Psoas muscle (tissue), 8 donors: Measurements from ENCODE around the gene COX7A2L. TPM values are rescaled to one million over a fixed set of nuclear protein-coding genes. Genes with fewer than 3 reads are reported as not detected.
A peak's percentile ranks its signal among the peaks of the same experiment; 100 is the strongest.

ENCODE experiments used
- ATAC-seq, 4 donors: fragments of 200-7000 bp; cut with Tn5 transposase; one replicate each; pipeline ENCODE4 v1.9.1; 2020; ENCODE audit warnings: moderate library complexity in 3 of 4, mild to moderate bottlenecking in 2 of 4
- DNase-seq, 2 donors: peaks; one replicate each; pipeline ENCODE4 v3.0.0-alpha.2; 2020
- H3K27ac ChIP-seq: fragments of 200-600 bp; one replicate; pipeline ENCODE4 v1.8.0; 2022
- H3K27me3 ChIP-seq, 3 donors: fragments of 200-600 bp in 1 of 3; one replicate each; pipeline versions ENCODE4 v1.6.1 to v1.8.0; 2013 to 2022; ENCODE audit warnings: low read length in 2 of 3, mild to moderate bottlenecking in 2 of 3, moderate library complexity in 1 of 3; ENCODE audit not compliant: insufficient read depth in 3 of 3
- H3K36me3 ChIP-seq, 2 donors: fragments of 200-600 bp in 1 of 2; one replicate each; pipeline versions ENCODE4 v1.6.1 to v1.8.0; 2013 to 2022; ENCODE audit warnings: low read depth in 1 of 2, mild to moderate bottlenecking in 1 of 2, moderate library complexity in 1 of 2; ENCODE audit not compliant: insufficient read depth in 1 of 2
- H3K4me1 ChIP-seq: fragments of 200-600 bp; one replicate; pipeline ENCODE4 v1.8.0; 2022
- H3K4me3 ChIP-seq: fragments of 200-600 bp; one replicate; pipeline ENCODE4 v1.8.0; 2022; ENCODE audit warnings: mild to moderate bottlenecking
- H3K9me3 ChIP-seq: fragments of 200-600 bp; one replicate; pipeline ENCODE4 v1.8.0; 2022
- WGBS, 3 donors: extraction: QIAGEN DNeasy Blood & Tissue Kit; methylation state at CpG; one replicate each; pipeline versions ENCODE4 v1.1.6 to v1.1.7; 2013; 5-methylcytosine and 5-hydroxymethylcytosine counted together
- intact Hi-C, 2 donors: fragments of 100-400 bp; cut with DNase I; formaldehyde crosslinking; loops; one replicate each; pipeline versions ENCODE4 v1.11.0 to v1.14.2; 2022
- long read RNA-seq, 2 donors: library from polyadenylated mRNA; unstranded; transcript quantifications; one replicate each; pipeline ENCODE4 v2.0.0, GENCODE V29; 2021
- polyA plus RNA-seq, 3 donors: library from polyadenylated mRNA; stranded (reverse); fragments of 200-250 nt; gene quantifications; one replicate each; pipeline ENCODE4 v1.2.3, GENCODE V29; 2013
- total RNA-seq, 4 donors: library from RNA; stranded (reverse); fragmentation: NEBNext Ultra II Directional in 2 of 4; extraction: Animal tissue kit (Norgen Biotek cat#: 25700) in 2 of 4; gene quantifications; one replicate each; pipeline versions ENCODE4 v1.2.1 to v1.2.4, GENCODE V29; 2021 to 2023
- TF ChIP-seq, protein P1 (sequence below): fragments of 200-600 bp; IDR thresholded peaks from one replicate; pipeline ENCODE4 v1.8.0; 2022; ENCODE audit warnings: antibody characterized with exemption
- donor health status: healthy with polysubstance abuse.
- donor health status: DM: no; HTN: no; CAD: no; lungs with moderate emphysema.
- donor health status: Bipolar disorder and iron deficiency.
- donor health status: healthy.
- donor health status: DM: yes; HTN: yes; CAD: no.
- donor health status: DM: no; HTN: no; CAD: no.
- donor health status: DM: no; HTN: no; CAD: no.
- donor health status: DM: yes; HTN: yes; CAD: no.

Gene COX7A2L, protein sequence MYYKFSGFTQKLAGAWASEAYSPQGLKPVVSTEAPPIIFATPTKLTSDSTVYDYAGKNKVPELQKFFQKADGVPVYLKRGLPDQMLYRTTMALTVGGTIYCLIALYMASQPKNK
- 10 to 100 TPM; 58.1 to 85.0 (median 62.4) TPM for total RNA-seq
- 100 to 1,000 TPM in 1 of 3 donors, 10 to 100 TPM in 2; 75.4 to 176 (median 93.3) TPM for polyA plus RNA-seq
- long read RNA-seq, donor 1, transcript COX7A2L-201 (3 exons, 1,112 nt): major isoform, 46 of 49 reads
- long read RNA-seq, donor 1, partial matches to known transcripts: 0 of 49 reads
- long read RNA-seq, donor 1, other reads (novel, unspliced or antisense): 2 of 49 reads
- long read RNA-seq, donor 2, transcript COX7A2L-201 (3 exons, 1,112 nt): major isoform, 106 of 107 reads
- long read RNA-seq, donor 2, partial matches to known transcripts: 0 of 107 reads
- long read RNA-seq, donor 2, other reads (novel, unspliced or antisense): 1 of 107 reads

DNA sequence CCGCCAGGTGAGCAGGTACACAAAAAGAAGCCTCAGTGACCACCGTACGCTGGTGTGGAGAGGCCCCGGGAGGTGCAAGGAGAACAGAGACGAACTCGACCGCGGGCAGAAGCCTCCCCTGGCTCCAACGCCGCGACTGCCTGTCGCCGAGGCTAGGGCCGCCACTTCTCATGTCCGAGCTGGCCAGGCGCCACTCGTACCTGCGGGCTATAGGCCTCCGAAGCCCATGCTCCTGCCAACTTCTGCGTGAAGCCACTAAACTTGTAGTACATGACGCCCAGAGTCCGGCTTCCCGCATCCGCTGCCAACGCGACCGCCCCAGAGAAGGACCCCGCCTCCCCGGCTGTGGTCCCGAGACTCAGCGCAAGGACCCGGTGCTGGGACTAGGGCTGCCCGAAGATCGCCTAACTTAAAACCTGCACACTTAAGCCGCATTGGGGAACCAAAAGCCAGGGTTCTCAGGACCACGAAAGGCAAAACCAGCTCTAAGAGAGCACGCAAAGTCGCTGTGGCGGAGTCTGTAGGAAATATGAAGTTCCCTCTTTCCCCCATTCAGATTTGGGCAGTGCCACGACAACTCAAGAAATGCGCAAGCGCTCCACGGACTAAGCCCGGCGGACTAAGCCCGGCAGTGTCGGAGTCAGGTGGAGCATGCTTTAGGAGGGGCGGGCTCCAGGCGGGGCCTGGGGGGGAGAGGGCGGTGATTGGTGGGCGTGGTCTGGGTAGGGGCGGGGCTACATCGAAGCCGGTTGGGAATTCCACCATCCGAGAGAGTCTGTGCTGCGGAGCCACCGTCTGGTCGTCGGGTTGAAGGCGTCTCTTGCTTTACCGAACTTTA lies at the start of gene COX7A2L:
TSS of gene COX7A2L (minus strand) at position 328 of the 838 bp plus-strand sequence. CDS start at position 272, 56 bp downstream.
- intact Hi-C loops: loop anchor here (2.0 to 10.0 kb wide), 3 partner anchors 264 to 526 kb away; no protein-coding TSS in a partner anchor
- Histone ChIP-seq H3K4me3 (peak within 1 kb of the TSS; percentile 81), H3K27me3 (no peaks in the 10 kb centered on the region), H3K9me3 (no peaks in the 10 kb centered on the region), H3K27ac (peak within 1 kb of the TSS; percentile 93), H3K4me1 (peaks cover 37% of the 10 kb centered on the region), H3K36me3 (no peaks in the 10 kb centered on the region)
- peak; percentile 96 to 99 for DNase-seq
- TF ChIP-seq, protein P1, sequence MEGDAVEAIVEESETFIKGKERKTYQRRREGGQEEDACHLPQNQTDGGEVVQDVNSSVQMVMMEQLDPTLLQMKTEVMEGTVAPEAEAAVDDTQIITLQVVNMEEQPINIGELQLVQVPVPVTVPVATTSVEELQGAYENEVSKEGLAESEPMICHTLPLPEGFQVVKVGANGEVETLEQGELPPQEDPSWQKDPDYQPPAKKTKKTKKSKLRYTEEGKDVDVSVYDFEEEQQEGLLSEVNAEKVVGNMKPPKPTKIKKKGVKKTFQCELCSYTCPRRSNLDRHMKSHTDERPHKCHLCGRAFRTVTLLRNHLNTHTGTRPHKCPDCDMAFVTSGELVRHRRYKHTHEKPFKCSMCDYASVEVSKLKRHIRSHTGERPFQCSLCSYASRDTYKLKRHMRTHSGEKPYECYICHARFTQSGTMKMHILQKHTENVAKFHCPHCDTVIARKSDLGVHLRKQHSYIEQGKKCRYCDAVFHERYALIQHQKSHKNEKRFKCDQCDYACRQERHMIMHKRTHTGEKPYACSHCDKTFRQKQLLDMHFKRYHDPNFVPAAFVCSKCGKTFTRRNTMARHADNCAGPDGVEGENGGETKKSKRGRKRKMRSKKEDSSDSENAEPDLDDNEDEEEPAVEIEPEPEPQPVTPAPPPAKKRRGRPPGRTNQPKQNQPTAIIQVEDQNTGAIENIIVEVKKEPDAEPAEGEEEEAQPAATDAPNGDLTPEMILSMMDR: peak; percentile 28
- WGBS, 3 donors: 0% methylated on average over 46 to 61 of the region's 61 CpGs
- peak; percentile 97 to 100 (median 99) for ATAC-seq

DNA sequence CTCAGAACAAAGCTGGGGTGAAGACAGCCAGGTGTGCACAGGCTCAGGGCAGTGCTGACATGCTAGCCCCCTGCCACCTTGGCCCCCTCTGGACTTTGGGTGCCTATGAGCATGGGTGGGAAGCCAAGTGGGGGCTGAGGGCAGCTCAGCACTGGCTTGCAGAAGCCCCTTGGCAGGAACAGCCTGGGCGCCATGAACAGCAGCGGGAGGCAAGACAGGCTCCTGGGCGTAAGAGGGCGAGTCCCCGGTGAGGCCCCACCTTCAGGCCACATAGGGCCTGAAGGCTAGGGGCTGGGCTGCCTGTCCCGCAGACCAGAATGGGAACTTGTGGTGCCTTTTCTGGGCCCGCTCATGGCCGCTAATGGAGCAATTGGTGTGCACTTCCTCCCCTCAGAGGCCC lies 47.0 kb upstream of the COX7A2L start:
- Histone ChIP-seq H3K27ac (no peak overlapping the region), H3K4me3 (no peak overlapping the region), H3K27me3 (no peaks in the 10 kb centered on the region), H3K9me3 (no peaks in the 10 kb centered on the region), H3K4me1 (no peaks in the 10 kb centered on the region), H3K36me3 (no peaks in the 10 kb centered on the region)
- 96 to 99% (median 97%) methylated on average over 8 of the region's 8 CpGs for WGBS, 3 donors
- DNase-seq (no peak), ATAC-seq (no peak)
- intact Hi-C loops: no loop called here
- TF ChIP-seq, protein P1: no peak

DNA sequence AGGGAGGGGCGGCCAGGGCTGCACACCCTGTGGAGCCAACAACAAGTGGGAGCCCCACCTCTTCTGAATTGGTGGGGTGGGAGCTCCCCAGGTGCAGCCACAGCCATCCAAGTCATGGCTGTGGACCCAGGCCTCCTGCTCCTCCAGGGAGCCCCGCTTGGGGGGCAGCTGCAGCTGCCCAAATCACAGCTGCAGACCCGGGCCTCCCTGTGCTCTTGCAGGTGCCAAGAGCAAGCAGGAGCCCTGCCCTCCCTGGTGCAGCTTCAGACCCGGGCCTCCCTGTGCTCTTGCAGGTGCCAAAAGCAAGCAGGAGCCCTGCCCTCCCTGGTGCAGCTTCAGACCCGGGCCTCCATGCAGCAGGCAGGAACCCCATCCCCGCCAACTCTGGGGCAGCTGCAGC lies 46.5 kb upstream of the COX7A2L start:
- no peak for DNase-seq
- Histone ChIP-seq H3K27ac (no peak overlapping the region), H3K27me3 (no peaks in the 10 kb centered on the region), H3K9me3 (no peaks in the 10 kb centered on the region), H3K4me1 (no peaks in the 10 kb centered on the region), H3K4me3 (no peak overlapping the region), H3K36me3 (no peaks in the 10 kb centered on the region)
- whole genome bisulfite sequencing, 3 donors: 55 to 70% (median 58%) methylated on average over 6 of the region's 6 CpGs
- TF ChIP-seq, protein P1: no peak
- intact Hi-C loops: no loop called here
- no peak for ATAC-seq

DNA sequence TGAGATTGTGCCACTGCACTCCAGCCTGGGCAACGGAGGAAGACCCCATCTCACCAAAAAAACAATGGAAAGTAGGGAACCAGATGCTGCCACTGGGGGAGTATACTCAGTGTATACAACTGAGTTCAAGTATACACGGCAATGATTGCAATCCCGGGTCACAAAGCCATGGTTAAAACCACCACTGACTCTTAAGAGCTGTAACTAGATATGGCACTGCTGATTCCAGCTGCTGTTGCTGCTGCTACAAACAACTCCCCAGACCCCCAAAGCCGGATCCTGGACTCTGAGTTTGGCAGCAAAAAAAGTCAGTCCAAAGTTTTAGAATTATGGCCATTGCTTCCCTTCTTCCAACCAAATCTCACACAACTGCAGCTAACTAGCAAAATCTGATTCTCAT lies 43.7 kb upstream of the COX7A2L start:
- WGBS, 3 donors: 21 to 40% (median 31%) methylated on average over 4 of the region's 4 CpGs
- no peak for DNase-seq
- H3K36me3 ChIP-seq: no peaks in the 10 kb centered on the region
- H3K4me1 ChIP-seq: no peaks in the 10 kb centered on the region
- intact Hi-C loops: no loop called here
- H3K4me3 ChIP-seq: no peak overlapping the region
- no peaks in the 10 kb centered on the region for H3K27me3 ChIP-seq
- H3K27ac ChIP-seq: no peak overlapping the region
- TF ChIP-seq, protein P1: no peak
- H3K9me3 ChIP-seq: no peaks in the 10 kb centered on the region
- no peak for ATAC-seq
